Testis (tissue), 3 donors: Measurements from ENCODE around the gene BMP7. TPM values are rescaled to one million over a fixed set of nuclear protein-coding genes. Genes with fewer than 3 reads are reported as not detected.

ENCODE experiments used
- DNase-seq: peaks from one replicate; pipeline ENCODE4 v3.0.0-alpha.2; 2019
- H3K27ac ChIP-seq, 2 donors: fragments of 200-600 bp; sonication (generic); one replicate each; pipeline ENCODE4 v1.5.1; 2019
- H3K27me3 ChIP-seq: fragments of 200-600 bp; sonication (generic); one replicate; pipeline ENCODE4 v1.5.1; 2019
- H3K36me3 ChIP-seq: fragments of 200-600 bp; sonication (generic); one replicate; pipeline ENCODE4 v1.5.1; 2017; ENCODE audit warnings: low read depth; ENCODE audit errors: missing control alignments
- H3K4me1 ChIP-seq: fragments of 200-600 bp; sonication (generic); one replicate; pipeline ENCODE4 v1.5.1; 2019
- H3K4me3 ChIP-seq, 2 donors: fragments of 200-600 bp; sonication (generic); one replicate each; pipeline ENCODE4 v1.5.1; 2017 to 2019
- H3K9me3 ChIP-seq: fragments of 200-600 bp; sonication (generic); one replicate; pipeline ENCODE4 v1.5.1; 2017
- CTCF ChIP-seq, 3 experiments: fragments of 450-650 bp in 2 of 3; fragments of 200-600 bp in 1 of 3; sonication (generic) in 1 of 3; IDR thresholded peaks; one replicate each; pipeline ENCODE4 v1.5.1; 2016 to 2019; ENCODE audit warnings: antibody characterized with exemption in 3 of 3, mild to moderate bottlenecking in 2 of 3, moderate library complexity in 1 of 3
- POLR2A ChIP-seq: fragments of 450-650 bp; IDR thresholded peaks from one replicate; pipeline ENCODE4 v1.6.1; 2017; ENCODE audit warnings: antibody characterized with exemption, mild to moderate bottlenecking, moderate library complexity
- WGBS, 2 donors: methylation state at CpG; one replicate each; pipeline ENCODE4 v1.1.5; 2018; 5-methylcytosine and 5-hydroxymethylcytosine counted together
- intact Hi-C: fragments of 100-400 bp; cut with DNase I; formaldehyde crosslinking; loops from one replicate; pipeline ENCODE4 v1.15.1; 2023; ENCODE audit warnings: low total_unique reads
- polyA plus RNA-seq: library from polyadenylated mRNA; stranded (reverse); fragments of 350-450 nt; fragmentation: Illumina TruSeq; extraction: RNeasy Lipid Tissue Mini Kit (QIAGEN cat#74804); gene quantifications from one replicate; pipeline ENCODE4 v1.2.3, GENCODE V29; 2014; ENCODE audit warnings: low read depth, low replicate concordance; ENCODE audit not compliant: insufficient read depth
- total RNA-seq, 2 donors: library from RNA; depleted of rRNA; stranded (reverse); fragments of >200 nt; gene quantifications; one replicate each; pipeline ENCODE4 v1.2.3, GENCODE V29; 2016

Gene BMP7
- total and polyA plus RNA-seq, 3 donors from 2014 or later, result 2.4 to 7.1 (median 3.3) TPM

GRCh38 chr20:57236813-57237584 lies 29.4 kb downstream of the BMP7 start:
- H3K27ac ChIP-seq, result no peak overlapping the region

GRCh38 chr20:57234556-57235251 lies 31.7 kb downstream of the BMP7 start:
- Histone ChIP-seq H3K36me3 (no peaks in the 10 kb centered on the region), H3K27ac (no peak overlapping the region), H3K27me3 (no peaks in the 10 kb centered on the region), H3K4me1 (no peaks in the 10 kb centered on the region), H3K9me3 (no peaks in the 10 kb centered on the region), H3K4me3 (no peak overlapping the region)
- WGBS, 2 donors, result 39 to 45% methylated on average over 11 of the region's 11 CpGs
- DNase-seq, result no peak
- no peak for TF ChIP-seq CTCF (IDR thresholded peaks at IDR 0.05)
- TF ChIP-seq POLR2A, result no peak
- intact Hi-C loops, result no loop called here

More at GRCh38 chr20:57236813-57237584, 29.4 kb downstream of the BMP7 start:
- DNase-seq, result no peak
- no peaks in the 10 kb centered on the region for H3K27me3 ChIP-seq
- no peak overlapping the region for H3K4me3 ChIP-seq
- intact Hi-C loops, result no loop called here
- no peaks in the 10 kb centered on the region for H3K9me3 ChIP-seq
- no peak for TF ChIP-seq CTCF (IDR thresholded peaks at IDR 0.05)
- no peak for TF ChIP-seq POLR2A
- no peaks in the 10 kb centered on the region for H3K4me1 ChIP-seq
- no peaks in the 10 kb centered on the region for H3K36me3 ChIP-seq
- 39 to 55% methylated on average over 15 of the region's 15 CpGs for WGBS, 2 donors

GRCh38 chr20:57231951-57232428 lies 34.5 kb downstream of the BMP7 start:
- H3K4me1 ChIP-seq, result no peaks in the 10 kb centered on the region
- no peaks in the 10 kb centered on the region for H3K27me3 ChIP-seq
- H3K27ac ChIP-seq, result no peak overlapping the region
- DNase-seq, result no peak
- intact Hi-C loops, result no loop called here
- no peaks in the 10 kb centered on the region for H3K36me3 ChIP-seq
- no peak for TF ChIP-seq POLR2A
- no peak for TF ChIP-seq CTCF (IDR thresholded peaks at IDR 0.05)
- no peak overlapping the region for H3K4me3 ChIP-seq
- 86 to 95% methylated on average over 2 of the region's 2 CpGs for WGBS, 2 donors
- H3K9me3 ChIP-seq, result no peaks in the 10 kb centered on the region

GRCh38 chr20:57231161-57231560 lies 35.3 kb downstream of the BMP7 start:
- 68 to 70% methylated on average over 8 of the region's 8 CpGs for WGBS, 2 donors
- intact Hi-C loops, result no loop called here
- TF ChIP-seq CTCF (IDR thresholded peaks at IDR 0.05) (no peak), POLR2A (no peak)
- Histone ChIP-seq H3K27ac (no peak overlapping the region), H3K36me3 (no peaks in the 10 kb centered on the region), H3K27me3 (no peaks in the 10 kb centered on the region), H3K9me3 (no peaks in the 10 kb centered on the region), H3K4me1 (no peaks in the 10 kb centered on the region), H3K4me3 (no peak overlapping the region)
- DNase-seq, result no peak
